ENCODE measurements around the gene POC1B.

POC1B gene

GRCh38 chr12:89411846-89412245, 114.0 kb downstream of the POC1B start:
- DNase-seq (ENCODE audit: low read depth), result no peak
- TF ChIP-seq CTCF (IDR thresholded peaks at IDR 0.05; ENCODE audit: low read depth, low read length) (no peak), POLR2A (IDR thresholded peaks at IDR 0.05; ENCODE audit: extremely low read depth, insufficient read length) (no peak), MAX (IDR thresholded peaks at IDR 0.05; ENCODE audit: low read depth, low read length) (no peak), MYC (IDR thresholded peaks at IDR 0.05; ENCODE audit: low read depth, low read length) (no peak)
- no peak overlapping the region for H3K4me3 ChIP-seq (ENCODE audit: low read depth, low read length)

GRCh38 chr12:89411234-89411633, 114.6 kb downstream of the POC1B start:
- no peak overlapping the region for H3K4me3 ChIP-seq (ENCODE audit: low read depth, low read length)
- no peak for TF ChIP-seq CTCF (IDR thresholded peaks at IDR 0.05; ENCODE audit: low read depth, low read length)
- DNase-seq (ENCODE audit: low read depth), result no peak

- TF ChIP-seq POLR2A (IDR thresholded peaks at IDR 0.05; ENCODE audit: extremely low read depth, insufficient read length), result no peak
- no peak overlapping the region for H3K4me3 ChIP-seq (ENCODE audit: low read depth, low read length)
- DNase-seq (ENCODE audit: low read depth), result no peak
These were observed 120.1 kb downstream of the POC1B start for GRCh38 chr12:89405626-89406345.

GRCh38 chr12:89401433-89402058, 124.3 kb downstream of the POC1B start:
- no peak for DNase-seq (ENCODE audit: low read depth)
- no peak for TF ChIP-seq MAX (IDR thresholded peaks at IDR 0.05; ENCODE audit: low read depth, low read length)
- TF ChIP-seq POLR2A (IDR thresholded peaks at IDR 0.05; ENCODE audit: extremely low read depth, insufficient read length), result no peak
- no peak for TF ChIP-seq CTCF (IDR thresholded peaks at IDR 0.05; ENCODE audit: low read depth, low read length)
- no peak for TF ChIP-seq MYC (IDR thresholded peaks at IDR 0.05; ENCODE audit: low read depth, low read length)
- no peak overlapping the region for H3K4me3 ChIP-seq (ENCODE audit: low read depth, low read length)

GRCh38 chr12:89400415-89400814, 125.4 kb downstream of the POC1B start:
- TF ChIP-seq MAX (IDR thresholded peaks at IDR 0.05; ENCODE audit: low read depth, low read length) (no peak), MYC (IDR thresholded peaks at IDR 0.05; ENCODE audit: low read depth, low read length) (no peak), POLR2A (IDR thresholded peaks at IDR 0.05; ENCODE audit: extremely low read depth, insufficient read length) (no peak), CTCF (IDR thresholded peaks at IDR 0.05; ENCODE audit: low read depth, low read length) (no peak)
- no peak overlapping the region for H3K4me3 ChIP-seq (ENCODE audit: low read depth, low read length)
- no peak for DNase-seq (ENCODE audit: low read depth)

- no peak for TF ChIP-seq MAX (IDR thresholded peaks at IDR 0.05; ENCODE audit: low read depth, low read length)
- no peak for TF ChIP-seq MYC (IDR thresholded peaks at IDR 0.05; ENCODE audit: low read depth, low read length)
- no peak for TF ChIP-seq CTCF (IDR thresholded peaks at IDR 0.05; ENCODE audit: low read depth, low read length)
- no peak for TF ChIP-seq POLR2A (IDR thresholded peaks at IDR 0.05; ENCODE audit: extremely low read depth, insufficient read length)
- DNase-seq (ENCODE audit: low read depth), result no peak
- H3K4me3 ChIP-seq (ENCODE audit: low read depth, low read length), result no peak overlapping the region
These were observed 130.1 kb downstream of the POC1B start for GRCh38 chr12:89395712-89396111.

Data from NB4 (cell line).